ENCODE data around the gene XIST.
"Not testable (repeated sequence)": the region's sequence is repeated elsewhere in the genome, so short reads cannot be mapped to it uniquely, and the experiment has no call there.

The XIST gene

DNA sequence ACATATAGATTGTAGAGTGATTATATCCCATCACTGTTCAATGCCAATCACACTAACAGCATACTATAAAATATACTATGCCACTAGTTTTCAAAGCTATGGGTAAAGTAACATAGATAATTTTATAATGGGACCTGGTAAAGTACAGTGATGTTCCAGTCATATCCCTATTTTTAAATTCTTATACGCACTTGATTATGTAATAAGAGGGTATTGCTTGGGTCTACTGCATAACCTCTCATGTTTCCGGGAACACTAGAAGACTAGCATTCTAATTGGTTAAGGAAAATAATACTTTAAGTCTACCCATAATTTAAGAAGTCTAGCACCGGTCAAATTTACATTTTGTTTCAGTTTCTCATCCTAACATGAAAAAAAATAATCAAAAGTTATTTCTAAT, 14.4 kb downstream of the XIST start:
- DNase-seq, result no peak

DNA sequence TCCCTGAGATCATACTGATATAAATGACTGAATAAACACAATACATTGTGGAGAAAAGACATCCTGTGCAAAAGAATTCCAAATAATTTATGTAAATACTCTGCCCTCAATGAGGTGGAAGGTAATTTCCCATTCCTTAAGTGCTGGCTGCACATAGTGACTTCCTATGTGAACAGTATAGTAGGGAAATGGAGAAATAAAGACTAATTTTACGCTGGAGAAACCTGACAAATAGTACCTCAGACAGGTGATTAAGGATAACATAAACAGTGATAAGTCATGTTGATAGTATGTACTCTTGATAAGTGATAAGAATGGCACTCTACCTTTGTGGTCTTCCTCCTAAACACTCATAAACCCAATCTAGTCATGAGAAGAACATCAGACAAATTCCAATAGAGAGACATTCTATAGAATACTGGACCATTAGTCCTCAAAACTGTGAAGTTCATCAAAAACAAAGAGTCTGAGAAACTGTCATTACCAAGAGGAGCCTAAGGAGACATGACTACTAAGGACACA, 15.5 kb downstream of the XIST start:
- no peak for DNase-seq

DNA sequence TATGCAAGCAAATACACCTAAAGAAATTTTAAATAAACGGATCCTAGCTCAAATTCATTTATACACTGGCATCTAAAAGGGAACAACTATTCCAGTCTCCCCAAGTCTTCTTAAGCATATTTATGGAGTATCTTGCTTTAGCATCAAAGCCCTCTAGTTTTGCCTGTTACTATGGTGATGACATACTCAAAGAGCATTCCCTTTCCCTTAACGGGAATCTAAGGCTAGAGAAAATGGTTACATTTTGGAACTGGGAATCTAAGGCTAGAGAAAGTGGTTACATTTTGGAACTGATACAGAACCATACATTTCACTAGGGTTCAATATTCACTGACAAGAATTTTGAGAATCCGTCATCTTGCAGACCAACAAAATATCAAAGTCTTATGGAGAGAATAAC, 18.3 kb downstream of the XIST start:
- no peak for DNase-seq

DNA sequence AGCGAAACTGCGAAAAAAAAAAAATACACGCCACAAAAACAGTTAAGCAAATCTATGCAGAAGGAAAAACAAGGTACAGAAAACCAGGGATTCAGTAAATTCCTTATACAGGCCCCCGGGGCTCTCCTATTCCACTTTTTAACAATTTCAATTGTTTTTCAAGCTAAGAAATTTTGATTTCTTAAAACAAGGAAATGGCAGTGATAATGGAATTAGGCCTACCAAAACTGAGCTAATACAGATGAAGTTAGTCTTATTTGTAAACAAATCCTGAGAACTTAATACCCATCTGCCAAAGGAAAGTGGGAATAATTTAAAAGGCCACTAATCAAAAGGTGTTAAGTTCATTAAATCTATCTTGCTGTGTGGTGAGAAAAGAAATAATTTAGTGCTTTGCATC, 20.2 kb downstream of the XIST start:
- no peak for DNase-seq

DNA sequence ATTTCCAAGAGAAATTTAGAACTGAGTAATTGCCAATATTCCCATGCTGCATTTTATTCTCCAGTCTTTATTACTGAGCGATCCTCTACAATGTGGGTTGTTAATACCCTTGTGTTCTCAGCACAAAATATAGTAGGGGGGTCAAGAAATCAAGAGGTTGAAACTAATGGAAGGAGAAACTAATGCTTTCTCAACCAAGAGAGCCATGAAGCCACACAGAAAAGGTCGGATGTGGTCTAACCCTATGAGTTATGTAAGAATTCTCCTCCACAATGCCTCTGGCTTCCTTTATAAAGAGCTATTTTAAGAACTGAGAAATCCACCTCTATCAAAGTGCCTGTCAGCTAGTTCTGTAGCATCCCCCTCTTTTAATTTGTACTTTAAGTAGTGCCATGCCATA, 21.0 kb downstream of the XIST start:
- DNase-seq, result no peak

DNA sequence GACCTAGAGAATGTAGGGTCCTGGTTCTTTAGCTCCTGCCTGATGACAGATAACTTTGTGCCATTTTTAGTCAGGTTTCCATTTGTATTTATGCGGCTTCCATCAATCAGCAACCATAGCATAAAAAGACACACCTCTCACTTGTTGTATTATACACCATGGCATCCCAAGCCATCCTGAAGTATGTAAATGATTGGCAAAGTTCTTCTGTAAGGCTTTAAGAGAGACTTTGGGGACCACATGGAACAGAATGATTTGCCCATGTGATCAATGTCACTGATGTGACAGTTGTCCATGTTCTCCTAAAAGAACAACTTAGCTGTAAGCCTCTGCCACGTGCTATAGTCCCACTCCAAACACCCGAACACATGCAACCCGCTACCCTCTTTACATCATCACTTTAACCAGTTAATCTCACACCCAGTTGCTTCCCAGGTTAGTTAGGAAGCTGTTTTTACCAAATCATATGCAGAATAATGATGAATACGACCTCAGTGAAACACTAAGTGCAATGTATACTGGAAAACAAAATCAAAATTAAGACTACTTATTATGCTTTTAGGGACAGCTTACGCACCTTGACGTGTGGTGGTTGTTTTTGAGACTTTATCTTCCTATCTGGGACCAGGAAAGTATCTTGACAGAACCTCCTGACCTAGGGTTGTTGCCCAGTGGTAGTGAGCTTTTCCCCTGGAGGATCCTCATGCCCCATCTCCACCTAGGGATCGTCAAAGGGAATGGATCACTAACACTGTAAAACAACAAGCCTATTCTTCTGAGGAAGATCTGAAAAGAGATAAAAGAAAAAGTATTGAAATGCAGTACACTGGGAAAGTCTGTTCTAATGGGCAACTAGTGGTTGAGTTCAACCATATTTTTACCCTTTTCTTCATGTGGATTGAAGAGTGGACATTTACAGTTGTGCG, 21.8 kb downstream of the XIST start:
- DNase-seq, result no peak

DNA sequence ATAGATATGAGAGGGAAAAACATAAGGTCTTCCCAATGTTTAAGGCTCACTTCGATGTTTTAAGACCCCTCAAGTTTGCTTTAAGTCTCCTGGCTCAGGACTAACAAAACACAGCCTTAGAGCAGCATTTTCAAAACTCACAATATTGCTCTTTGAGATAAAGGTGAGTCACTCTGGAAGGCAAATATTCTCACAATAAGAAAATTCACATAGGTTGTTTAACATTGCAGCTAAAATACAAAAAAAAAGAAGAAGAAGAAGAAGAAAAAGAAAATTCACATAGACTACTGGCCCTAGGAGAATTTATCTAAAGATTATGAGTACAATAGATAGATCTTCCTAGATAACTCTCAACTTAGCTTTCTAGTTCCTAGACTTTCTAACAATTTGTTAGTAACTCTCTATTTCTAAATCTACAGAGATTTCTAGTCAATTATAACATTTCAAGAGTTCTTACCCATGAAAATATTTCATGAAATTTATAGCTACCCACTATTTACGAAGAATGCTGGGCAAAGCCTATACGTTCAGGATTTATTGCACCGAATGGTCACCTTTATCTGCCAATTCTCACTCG, 22.5 kb downstream of the XIST start:
- no peak for DNase-seq

DNA sequence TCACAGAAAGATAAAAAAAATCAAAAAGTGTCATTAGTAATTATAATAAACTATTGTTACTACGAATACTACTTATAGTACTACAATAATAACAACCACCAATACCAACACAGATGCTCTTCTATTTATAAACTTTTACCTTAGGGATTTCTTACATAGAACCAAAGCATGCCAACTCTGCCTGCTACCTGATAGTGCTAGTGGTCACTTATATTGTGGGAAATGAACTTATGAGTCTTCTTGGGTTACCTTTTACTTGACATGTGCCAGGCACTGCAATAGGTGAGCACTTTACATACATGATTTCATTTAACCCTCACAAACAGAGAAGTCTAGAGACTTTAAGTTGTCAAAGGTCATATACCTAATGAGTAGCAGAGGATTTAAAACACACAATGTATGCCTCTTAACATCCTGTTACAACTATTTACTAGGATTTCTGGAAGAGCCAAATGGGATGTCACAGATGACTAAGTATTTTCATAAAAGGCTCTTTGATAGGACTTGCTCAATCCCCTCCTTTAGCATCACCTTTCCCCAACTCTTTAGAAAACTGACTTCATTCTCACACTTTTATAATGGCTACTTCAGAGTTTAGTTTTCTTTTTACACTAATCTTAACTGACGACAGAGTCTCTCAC, 24.3 kb downstream of the XIST start:
- DNase-seq, result no peak

DNA sequence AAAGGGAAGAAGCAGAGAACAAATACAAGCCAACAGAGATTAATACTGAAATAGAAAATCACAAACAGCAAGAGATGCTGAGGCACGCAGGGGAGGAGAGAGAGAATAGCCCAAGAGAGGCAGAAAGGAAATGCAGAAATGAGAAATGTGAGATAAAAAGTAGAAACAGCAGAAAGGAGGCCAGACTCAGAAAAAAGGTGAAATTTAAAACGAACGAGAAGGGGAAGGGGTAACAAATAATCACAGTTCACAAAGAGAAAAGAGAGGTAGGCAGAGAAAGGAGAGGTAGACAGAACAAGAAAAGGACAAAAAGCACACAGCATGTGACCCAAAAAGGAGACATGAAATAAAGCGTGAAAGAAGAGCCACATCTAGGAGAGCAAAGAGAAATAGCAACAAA, 25.1 kb downstream of the XIST start:
- no peak for DNase-seq

DNA sequence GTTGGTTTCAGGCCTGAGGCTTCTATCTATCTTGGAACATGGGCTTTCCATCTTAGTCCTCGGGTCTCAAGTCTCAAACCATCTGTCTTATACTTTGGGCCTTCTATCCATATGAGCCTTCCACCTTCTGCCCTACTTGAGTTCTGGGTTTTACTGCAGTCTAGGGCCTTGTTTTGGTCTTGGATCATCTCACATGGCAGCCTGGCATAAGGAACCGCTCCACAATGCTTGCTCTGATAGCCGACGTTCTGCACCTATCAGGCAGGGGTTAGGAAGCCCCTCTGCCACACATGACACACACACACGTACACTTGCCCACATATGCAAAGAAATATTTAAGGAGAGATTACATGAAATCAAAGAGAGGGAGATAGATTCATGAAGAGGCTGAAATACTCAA, 25.5 kb downstream of the XIST start:
- DNase-seq, result no peak

DNA sequence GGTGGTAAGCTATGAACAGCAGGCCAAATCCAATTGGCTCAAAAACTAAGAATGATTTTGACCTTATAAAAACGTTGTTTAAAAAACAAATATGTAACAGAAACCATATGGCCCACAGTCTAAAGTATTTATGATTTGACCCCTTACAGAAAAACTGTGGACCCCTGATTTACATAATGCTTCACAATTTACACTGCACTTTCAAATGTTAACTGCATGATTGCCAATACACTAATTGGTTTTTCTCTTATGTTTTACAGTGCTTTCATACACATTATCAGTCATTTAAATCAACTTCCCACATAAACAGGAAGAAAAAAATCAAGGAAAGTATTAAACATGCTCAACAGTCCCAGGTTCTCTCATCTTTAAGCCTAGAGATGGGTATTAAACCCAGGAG, 26.9 kb downstream of the XIST start:
- no peak for DNase-seq

DNA sequence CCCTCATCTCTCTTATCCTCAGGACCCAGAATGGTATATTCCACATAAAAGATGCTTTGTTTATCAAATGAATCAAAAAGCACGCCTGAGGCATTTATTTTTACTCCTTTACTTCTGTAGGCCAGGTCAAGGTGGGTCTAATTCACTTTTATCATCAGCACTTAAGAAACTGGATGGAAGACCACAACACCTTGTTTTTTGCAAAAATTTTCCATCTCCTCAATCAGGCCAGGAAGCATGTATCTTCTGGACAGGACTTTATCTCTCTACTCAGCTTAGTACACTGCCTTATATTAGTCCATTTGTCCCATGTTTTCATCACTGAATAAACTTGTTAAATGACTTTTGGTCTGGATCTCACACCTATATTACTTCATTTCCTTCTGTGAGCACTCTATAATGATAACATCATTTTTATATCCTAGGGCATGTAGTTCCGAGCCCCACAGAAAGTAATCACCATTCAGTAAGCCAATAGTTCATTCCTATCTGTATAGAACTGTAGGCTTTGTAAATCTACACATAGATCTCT, 29.0 kb downstream of the XIST start:
- DNase-seq, result no peak

DNA sequence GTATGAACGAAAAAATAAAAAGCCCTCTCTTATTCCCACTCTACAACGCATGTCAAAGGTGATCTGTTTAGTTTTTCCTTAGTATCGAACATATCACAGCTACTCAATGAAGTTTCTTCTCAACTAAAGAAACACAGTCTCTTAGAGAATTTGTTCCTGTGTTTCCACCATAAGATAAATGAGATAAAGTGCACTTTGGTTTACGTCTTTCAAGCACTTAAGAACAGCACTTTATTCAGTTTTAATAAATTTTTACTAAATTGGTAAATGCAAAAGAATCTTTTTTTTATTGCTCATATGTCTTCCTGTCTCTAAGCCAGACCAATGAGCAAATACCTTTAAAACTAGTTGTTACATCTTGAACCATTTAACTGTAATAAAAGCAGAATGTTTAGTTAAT, 29.7 kb downstream of the XIST start:
- DNase-seq, result no peak

DNA sequence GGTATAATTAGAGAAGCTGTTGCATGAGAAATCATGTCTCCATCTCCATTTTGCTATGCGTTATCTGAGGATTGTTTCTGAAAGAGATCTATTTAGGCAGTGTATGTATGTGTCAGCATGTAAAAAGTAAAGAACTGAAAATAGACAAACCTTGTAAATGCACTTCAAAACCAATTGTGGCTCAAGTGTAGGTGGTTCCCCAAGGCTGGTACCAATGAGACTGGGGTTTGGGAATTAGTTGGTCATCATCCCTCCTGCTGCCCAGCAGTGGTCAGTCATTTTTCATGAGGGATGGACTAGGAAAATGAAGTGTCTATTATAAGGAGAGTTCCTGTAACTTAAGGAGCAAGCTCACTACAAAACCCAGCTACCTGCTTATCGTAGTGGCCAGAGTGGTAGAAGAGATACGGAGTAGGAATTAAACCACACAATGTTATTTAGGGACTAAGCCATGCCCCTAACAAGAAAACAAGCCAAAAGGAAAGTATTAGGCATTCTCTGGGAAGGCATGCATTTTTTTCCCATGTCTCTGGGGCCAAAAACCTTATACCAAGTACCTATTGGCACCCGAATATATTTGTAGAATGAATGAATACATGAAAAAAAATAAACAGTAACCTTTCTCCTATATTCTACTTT, 30.5 kb downstream of the XIST start:
- DNase-seq, result no peak

DNA sequence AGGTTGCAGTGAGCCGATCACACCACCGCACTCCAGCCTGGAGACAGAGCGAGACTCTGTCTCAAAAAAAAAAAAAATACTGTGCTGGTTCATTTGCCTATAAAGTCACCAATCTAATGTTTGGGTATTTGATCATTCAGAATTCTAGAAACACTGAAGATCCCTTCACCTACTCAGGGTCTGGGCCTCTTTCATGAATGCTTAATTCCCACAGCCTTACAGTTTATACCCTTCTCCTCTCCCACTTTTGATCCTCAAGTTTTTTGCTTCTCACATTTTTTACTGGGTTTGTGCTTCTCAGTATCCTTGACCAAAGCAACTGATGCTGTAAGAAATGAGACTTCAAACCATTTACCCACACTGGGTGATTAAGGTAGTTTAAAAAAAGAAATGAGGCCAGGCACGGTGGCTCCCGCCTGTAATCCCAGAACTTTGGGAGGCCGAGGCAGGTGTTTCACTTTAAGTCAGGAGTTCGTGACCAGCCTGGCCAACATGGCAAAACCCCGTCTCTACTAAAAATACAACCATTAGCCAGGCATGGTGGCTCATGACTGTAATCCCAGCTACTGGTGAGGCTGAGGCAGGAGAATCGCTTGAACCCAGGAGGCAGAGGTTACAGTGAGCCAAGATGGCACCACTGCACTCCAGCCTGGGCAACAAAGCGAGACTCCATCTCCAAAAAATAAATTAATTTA, 32.5 kb downstream of the XIST start:
- DNase-seq, result not testable (repeated sequence)

DNA sequence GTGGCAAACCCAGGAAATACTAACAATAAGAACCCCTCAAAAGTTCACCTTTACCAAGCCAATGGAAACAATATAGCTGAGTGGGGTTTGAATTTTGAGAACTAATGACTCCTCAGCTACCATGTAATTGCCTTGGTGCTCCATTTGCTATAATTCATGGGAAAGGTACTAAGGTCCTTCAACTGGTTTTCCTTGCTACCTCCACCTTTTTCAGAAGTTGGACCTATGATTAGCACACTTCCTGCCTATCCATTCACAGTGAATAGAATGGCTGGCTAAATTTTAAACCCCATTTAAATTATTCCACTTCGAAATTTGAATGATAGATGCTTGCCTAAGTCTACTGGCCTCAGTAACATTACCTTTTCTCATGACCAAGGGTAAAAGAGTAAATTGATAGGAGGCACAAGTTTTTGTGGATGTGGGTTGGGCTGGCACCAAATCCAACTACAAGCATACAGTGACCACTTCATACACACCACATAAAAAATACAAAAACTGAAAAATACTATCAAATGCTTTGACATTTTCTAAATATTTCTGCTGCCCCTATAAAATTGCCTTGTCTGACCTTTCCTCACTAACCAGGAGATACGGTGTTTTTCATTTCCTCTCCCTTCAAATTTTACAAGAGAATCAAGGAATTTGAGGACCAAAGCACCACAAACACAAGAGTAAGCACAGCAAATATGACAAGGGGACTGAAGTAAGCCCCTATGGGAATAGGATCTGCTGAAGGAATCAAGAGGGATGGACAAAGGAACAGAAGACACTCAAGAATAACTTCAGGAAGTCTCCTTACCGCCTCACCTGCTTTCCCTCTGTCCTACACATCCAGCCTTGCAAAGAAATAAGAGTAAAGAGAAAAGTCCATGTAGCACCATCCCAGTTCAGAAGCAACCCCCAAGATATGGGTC, 34.1 kb downstream of the XIST start:
- no peak for DNase-seq

DNA sequence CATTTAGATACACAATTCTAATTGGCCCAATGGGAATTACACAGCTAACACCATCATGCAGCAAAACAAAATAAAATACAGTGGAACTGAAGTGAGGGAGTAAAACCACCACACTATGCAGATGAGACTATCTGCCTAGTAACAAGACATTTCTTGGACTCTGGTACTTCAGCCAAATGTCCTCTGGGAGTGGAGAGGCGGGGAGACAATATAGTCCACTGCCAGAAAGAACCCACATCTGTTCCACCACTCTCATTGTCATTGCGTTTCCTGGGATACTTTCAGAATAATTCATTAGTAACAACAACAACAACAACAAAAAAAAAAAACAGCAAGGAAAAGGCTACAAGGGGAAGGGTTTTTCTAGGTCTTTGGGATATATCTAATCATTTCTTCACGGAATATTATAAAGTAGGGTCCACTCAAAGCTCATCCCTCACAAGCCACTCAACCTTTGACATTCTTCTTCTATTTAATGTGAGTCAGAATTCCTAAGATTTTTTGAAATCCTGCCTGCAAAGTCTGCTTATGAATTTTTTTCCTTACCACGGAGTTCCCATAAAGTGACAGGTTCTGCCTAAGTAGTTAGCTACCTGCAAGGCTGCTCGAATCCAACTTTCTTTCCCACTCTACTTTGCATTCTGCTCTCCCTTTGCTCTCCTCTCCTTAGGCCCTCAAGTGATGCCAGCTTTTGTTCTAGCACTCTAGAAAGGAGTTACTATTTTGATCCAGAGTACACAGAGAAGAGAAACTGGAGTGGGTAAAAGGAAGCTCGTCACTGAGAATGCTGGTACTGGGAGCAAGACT, 34.9 kb downstream of the XIST start:
- DNase-seq, result no peak

DNA sequence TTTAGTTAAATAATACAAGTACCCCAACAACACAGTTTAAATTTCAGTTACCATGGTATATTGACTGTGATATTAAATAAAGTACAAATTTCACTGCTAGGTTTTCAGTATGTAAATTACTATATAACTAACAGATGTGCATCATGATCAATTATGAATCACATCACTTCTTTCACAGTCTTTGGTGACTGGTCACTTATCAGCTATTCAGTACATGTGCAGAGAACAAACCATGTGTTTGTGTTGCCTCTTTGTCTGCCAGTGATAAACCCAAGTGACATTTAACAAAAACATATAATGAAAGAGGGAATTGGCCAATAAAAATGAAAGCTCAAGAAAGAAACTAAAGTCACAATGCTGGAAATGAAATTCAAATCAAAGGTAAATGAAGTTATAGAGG, 40.3 kb downstream of the XIST start:
- no peak for DNase-seq

DNA sequence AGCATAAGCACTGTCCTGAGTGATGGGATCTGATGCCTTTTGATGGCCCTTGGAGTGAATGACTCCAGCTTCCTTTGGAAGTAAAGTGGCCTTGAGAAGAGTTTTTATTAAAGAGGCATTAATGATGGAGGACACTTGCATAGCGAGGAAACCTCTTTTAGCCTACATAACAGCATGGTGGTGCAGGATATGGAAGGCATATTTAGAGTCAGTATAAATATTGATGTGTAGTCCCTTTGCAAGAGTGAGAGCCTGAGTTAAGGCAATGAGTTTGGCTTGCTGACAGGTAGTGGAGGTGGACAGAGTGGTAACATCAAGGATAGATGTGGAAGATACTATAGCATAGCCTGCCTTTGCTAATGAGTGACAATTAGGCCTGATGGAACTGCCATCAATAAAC, 48.4 kb downstream of the XIST start:
- not testable (repeated sequence) for DNase-seq

DNA sequence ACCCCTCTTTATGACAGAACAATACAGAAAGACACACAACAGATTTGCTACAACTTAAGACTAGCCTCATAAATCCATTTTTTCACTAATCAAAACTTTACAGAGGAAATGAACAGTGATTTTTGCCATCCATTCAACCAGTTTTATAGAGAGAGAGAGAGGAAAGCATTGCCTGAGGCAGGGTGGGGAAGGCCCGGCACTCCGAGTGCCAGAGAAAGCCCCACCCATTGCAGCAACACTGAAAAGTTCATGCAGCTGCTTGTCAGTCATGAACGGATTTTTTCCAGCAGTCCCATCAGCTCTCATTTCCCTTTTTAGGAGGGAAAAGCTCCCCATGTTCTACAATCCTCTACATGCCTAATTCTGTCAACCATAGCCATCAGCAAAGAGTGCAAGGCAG, 52.6 kb downstream of the XIST start:
- no peak for DNase-seq

DNA sequence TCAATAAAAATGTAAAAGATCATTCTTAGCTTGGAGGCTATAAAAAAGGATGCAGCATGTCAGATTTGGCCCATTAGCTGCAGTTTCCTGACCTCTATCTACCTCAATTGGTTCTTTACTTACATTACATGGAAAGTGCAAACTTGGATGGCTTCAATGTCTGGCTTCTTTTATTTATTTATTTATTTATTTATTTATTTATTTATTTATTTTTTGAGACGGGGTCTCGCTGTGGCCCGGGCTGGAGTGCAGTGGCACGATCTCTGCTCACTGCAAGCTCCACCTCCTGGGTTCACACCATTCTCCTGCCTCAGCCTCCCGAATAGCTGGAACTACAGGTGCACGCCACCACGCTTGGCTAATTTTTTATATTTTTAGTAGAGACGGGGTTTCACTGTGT, 60.0 kb downstream of the XIST start:
- DNase-seq, result not testable (repeated sequence)

All from SHP77 treated with DMSO at 0.1 percent for 48 hours (cell line).